GM21576 (cell line): ENCODE results near the gene HS1BP3.

Experiments used
- ATAC-seq: cut with Tn5 transposase; IDR thresholded peaks from one replicate; pipeline ENCODE4 v1.9.1; 2021; ENCODE audit warnings: mild to moderate bottlenecking, moderate library complexity; ENCODE audit not compliant: unreplicated experiment

HS1BP3 gene

DNA sequence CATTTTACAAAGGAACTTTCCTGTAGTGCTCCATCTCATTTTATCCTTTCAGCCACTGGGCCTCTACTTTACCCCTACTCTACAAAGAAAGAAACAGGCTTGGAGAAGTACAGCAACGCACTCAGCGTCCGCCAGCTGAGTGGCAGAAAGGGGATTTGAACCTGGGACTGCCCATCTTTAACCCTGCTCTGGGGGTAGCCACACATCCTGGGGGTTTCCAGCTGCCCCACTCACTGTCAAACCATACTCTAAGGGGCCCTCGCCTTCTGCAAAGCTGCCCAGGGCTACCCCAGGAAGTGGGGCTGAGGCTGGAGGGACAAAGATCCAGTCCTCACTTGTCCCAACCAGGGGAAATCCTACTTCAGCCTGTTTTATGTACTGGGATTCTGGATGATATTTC lies 17.9 kb downstream of the HS1BP3 start:
- no peak for ATAC-seq

DNA sequence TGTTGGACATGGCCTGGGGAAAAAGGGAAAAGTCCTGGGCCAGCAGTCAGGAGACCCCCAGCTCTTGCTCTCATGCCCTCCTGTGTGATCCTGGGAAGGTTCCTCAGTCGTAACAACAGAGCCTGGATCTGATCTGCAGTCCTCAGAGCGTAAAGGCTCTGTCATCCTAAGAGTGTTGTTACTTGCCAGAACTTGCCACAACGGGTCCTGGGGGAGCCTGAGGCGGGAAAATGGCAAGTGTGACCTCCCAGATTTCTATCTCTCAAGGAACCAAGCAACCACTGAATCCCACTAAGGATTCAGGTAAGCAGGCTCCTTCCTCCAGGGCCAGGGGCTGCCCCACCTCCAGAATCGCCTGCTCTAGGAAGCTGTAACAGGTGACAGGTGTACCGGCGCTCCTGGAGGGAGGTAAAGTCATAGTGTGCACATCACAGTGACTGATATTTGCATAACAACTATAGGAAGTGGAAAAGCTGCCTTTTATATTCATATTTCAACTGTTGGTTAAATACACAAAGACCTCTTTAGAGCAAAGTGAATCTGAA lies 18.4 kb downstream of the HS1BP3 start:
- no peak for ATAC-seq

DNA sequence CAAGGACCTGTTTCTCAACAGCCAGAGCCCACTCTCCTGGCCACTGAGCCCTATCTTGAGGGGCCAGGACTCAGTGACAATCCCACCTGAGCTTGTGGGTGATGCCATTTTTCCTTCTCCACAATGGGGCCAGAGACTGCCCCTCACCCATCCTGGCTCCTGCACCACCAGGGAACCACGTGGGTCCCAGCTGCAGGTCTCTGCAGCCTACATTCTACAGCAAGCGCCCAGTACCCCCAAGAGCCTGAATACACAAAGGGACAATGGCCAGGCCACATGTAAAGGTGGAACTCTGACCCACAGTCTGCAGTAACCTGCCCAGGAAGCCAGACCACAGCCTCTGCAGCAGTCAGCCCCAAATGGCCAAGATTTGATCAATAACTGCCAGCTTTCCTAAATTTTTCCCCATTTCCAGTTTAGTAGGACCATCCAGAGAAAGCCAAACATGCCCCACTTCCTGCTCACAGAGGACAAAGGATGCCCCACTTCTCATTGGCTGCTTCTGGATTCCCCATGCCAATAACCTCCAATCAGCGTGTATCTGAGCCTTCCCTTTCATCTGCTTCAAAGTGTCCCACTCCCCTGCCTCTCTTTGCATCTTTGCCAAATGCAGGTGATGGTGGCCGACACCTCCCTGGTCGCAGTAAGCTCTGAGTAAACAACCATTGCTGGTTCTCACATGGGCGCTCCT lies 19.1 kb downstream of the HS1BP3 start:
- ATAC-seq: no peak

DNA sequence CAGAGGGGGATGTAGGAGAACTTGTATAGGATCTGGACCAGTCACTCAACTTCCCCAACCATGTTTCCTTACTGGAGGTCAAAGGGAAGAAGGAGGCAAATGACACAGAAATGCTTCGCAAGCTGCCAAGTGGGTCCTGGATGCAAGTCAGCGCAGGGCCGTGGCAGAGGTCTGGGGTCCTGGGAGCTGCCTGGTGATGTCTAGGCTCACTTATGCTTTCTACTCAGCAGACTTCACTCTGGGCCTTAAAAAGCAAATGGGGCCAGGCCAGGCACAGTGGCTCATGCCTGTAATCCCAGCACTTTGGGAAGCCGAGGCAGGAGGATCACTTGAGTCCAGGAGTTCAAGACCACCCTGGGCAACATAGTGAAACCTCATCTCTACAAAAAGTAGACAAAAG lies 19.9 kb downstream of the HS1BP3 start:
- no peak for ATAC-seq

DNA sequence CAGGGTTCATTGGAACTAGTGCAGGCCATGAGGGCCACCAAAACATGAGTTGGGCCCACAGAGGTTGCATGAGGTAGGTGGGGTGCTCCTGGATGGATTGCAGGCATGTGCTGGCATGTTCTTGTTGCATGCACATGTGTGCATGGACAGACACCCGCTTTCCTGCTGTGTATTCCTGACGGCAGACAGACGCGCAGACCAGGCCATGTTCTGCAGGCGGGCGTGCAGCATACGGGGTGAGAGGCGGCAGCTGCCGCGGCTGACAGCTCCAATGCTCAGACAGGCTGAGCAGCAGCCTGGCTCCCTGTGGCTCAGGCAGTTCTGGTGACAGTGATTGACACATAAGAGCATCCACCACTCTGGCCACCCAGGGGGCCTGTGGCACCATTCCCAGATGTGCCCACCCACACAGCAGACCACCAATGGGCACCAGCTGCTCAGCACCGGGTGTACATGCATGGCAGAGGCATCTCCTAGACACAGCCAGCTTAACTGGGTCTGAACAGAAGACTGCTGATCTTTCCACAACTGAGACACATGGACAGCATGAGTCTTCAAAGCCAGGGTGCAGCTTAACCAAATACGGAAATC lies 21.2 kb downstream of the HS1BP3 start:
- ATAC-seq: no peak

DNA sequence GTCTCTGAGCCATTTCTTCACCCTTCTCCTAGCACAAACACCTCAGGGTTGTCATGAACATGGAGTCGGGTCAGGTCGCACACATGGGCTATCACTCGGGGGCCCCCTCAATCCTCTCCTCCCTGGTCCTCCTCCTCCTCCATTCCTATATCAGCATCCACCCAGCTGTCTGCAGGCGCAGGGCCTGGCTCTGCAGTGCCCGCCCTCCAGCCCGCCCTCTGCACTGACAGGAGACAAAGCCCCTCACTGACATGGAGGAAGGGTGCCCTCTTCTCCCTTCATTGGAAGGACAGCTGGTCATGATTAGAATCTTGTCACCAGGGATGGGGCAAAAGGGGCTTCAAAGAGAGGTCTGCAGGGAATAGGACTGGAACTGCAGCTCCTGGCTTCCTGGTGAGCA lies 21.7 kb downstream of the HS1BP3 start:
- ATAC-seq: no peak

DNA sequence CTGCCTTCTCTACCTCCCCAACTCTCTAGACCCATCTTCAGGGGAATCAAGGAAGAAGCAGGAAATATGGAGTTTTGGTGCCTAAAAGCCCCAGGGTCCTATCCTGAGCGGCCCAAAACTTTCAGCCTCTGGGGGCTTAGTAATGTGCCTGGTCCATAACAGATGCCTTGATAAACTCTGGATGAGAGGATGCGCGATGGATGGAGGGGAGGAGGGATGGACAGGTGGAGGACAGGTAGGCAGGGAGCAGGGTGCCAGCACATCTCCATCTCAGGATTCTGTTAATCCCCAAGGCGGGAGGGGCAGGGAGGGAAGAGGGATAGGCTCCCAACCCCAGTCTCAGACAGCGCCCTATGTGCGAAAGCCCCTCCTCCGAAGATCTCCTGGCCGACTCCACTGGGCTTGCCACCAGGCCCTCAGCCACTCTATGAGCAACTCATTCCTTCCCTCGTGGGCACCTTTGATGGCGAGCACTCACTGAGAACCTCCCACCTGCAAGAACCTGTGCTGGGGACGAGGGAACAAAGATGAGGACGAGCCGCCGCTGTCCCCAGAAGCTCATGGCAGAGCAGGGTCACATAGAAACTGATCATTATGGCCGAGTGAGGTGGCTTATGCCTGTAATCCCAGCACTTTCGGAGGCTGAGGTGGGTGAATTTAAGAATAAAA lies 23.1 kb downstream of the HS1BP3 start:
- no peak for ATAC-seq

DNA sequence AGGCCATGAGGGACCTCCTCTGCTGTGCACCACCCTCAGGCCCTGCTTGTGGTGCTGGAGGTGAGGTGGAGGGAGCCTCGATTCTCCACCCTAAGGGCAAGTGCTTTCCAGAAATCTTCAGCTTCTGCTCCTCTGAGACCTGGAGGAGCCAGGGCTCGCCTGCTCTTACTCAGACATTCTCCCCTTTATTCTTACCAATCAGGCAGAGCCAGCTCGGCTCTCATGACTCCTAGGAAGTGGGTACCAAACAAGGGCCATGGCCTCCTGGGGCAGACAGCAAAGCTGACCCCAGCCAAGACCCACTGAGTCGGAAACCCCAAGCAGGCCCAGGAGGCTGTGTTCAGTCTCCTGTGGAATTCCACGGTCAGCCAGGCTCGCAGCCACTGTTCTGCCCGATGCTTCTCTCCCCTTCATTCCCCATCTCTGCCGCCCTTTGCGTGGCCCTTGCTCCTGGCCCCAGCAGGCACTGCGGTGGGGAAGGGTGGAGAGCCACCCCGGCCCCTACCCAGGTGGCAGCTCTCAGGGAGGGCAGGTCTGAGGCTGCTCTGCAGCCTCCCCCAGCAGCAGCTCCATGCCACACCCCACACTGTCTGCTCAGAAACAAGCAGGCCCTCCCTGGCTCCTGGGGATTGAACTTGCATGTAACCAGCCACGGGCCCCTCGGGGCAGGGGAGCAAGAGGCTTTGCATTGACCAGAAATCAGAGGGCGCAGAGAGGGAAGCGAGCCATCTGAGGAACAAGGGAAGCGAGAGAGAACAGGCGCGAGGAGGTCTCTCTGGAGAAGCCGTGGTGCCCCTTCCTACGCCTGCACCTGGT lies 24.0 kb downstream of the HS1BP3 start:
- no peak for ATAC-seq

DNA sequence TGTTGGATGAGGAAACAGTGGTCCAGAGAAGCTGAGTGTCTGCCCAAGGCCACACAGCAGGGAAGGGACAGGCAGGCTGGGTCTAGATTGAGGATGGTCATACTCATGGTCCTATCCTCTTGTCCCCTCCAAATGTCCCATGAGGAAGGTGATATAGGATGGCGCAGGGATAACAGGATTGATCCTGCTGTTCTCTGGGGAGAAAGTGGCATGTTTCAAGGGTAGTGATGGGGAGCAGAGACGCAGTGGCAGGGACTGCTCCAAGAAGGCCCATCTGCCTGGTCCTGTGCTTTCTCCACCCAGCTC lies 24.6 kb downstream of the HS1BP3 start:
- no peak for ATAC-seq

DNA sequence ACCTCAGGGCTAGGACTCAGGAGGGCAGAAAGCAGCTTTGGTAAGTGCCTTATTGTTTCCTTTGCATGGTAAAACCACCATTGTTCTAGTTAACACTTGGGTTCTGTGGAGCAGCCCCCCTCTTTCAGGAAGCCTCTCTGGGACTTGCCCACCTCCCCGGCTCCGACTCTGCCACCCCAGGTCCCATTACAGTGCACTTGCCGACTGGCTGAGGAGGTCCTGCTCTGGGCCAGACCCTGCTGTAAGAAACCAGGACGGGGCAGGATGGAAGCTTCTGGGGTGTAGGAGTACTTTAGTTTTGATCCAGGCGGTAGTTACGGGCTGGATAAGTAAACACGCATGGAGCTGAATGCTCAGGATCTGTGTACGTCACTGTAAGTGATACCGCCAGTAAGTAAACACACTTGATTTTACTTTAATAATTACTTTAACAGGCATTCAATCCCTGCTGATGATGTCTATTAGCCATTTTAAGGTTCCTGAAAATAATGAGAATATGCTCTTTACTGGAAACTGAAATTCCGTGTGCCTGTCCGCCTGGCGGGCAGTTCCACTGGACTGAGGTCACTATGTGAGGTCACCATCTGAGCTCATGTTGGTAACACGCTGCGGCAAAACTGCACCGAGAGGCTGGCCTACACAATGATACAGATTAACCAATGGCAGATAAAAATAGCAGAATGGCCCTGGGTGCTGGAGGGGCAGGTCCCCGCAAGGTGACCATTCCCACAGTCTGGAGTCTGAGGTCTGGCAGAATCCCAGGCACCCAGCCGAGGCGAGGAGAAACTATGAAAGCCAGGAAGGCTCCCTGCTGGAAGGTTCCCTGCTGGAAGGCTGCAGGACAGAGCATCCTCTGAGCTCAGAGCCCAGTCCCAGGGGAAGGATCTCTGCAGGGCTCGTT lies 25.2 kb downstream of the HS1BP3 start:
- no peak for ATAC-seq

DNA sequence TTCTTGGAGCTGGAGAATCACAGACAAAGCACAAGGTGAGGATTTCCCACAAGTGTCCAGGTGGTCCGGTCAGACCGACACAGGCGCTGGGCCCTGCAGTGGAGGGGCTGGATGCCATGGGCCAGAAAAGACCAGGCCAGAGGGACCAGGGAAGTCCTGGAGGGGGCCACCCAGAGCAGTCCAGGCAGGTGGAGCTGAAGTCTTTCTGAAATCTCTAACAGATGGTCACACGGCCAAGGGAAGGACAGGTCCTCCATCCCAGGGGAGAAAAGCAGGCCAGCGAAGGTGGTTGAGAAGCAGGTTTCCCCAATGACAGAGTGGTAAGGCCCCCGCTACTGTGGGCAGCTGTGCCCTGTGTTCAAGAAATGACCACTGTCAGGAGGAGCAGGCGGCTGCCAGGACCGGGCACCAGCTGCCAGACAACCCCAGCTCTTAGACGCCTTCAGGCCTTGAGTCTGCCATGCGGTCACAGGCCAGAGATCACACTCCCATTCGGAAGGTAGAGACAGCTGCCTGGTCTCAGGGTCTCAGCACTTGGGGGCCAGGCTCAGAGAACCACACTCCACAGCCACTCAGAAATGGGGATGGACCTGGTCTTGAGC lies 25.9 kb downstream of the HS1BP3 start:
- ATAC-seq: no peak

DNA sequence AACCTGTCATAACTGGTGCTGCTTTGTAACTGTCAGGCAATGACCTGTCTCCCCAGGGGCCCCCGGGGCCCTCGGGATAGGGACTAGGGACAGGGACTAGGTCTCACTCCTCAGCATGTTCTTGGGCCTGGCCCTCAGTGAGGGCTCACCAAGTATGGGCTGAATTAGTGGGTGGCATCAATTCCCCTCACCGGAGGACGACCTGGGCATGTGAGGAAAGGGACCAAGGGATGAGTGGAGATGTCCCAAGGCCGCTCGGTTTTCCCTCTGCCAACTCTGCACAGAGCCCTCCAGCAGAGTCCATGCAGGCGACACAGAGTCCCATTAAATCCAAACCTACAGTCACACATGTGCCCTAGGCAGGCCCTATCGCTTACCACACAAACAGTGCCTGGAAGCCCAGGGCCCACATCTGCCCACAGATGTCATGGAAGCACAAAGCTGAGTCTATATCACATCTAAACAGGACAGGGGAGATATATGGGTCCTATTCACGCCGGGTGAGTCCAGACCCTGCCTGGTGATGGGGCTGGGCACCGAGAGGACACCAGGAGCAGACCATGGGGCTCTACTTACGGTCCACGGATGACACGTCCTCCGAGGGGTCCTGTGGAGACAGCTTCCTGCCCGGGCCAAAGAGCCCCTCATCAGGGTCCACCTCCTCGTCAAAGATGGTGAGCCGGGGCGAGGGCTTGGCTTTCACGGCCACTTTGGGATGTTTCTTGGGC lies 26.6 kb downstream of the HS1BP3 start:
- ATAC-seq: no peak

DNA sequence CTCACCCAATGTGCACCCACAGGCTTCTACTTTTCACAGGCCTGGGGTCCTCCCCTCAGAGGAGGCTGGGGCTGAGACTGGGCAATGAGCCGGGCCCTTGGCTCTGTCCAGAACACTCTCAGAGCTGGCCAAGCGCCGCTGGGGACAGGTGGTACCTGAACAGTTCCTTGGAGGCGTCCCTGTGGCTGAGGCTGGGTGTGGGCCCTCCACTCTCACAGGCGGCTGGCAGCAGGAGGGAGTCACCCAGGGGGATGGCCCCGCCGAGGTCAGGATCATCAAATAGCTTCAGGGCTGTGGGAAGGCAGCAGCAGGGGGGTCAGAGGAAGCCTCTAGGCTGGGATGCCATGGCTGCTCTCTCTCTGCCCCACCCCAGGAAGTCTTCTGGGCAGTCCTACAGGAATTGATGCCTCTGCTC lies 27.1 kb downstream of the HS1BP3 start:
- ATAC-seq: no peak

DNA sequence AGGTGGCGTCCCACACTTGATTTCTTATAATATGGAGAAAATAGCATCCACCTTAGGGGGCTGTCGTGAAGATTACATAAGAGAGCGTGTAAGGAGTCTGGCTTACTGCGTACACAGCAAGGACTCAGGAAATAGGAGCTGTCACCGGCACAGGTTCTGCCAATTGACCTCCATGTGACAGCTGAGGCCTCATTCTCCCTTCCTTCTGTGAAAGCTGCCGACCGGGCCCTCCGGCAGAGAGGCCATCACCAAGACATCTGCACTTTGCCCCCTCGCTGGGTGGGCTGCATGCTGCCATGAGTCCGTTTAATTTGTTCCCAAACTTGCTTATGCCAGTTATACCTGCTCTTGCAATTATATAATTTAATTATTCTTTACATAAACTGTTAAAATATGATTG lies 27.7 kb downstream of the HS1BP3 start:
- no peak for ATAC-seq

DNA sequence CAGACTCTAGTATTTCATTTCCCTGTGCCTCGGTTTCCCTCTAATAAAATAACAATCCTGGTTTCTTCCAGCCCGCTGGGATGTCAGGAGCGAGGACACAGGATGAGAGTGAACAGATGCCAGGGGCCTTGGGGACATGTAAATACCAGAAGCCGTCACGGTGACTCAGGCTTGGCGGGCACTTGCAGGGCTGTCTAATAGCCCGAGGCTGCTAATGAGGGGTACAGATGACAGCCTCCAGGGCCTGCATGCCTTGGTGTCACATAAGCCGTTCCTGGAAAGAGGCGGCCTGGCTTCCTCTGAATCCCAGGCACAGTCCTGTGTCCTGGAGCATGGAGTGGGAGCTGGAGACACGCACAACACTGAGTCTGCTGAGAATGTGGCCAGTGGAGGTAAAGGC lies 28.2 kb downstream of the HS1BP3 start:
- ATAC-seq: no peak

DNA sequence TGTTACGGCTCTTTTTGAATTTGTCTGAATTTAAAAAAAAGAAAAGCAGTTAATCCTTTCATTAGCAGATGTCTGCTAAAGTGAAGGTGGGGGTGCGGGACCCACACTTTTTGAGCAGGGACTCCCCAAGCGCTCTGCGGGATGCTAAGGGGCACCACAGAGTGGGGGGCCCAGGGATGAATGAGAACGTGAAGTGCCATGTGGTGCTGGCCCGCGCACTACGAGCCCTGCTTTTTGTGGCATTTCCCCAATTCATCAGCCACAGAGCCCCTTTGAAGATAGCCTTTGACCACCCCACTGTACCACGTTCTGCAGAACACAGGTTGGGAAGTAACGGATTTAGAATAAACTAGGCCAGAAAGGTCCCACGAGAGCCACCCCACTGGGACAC lies 28.6 kb downstream of the HS1BP3 start:
- ATAC-seq: no peak

DNA sequence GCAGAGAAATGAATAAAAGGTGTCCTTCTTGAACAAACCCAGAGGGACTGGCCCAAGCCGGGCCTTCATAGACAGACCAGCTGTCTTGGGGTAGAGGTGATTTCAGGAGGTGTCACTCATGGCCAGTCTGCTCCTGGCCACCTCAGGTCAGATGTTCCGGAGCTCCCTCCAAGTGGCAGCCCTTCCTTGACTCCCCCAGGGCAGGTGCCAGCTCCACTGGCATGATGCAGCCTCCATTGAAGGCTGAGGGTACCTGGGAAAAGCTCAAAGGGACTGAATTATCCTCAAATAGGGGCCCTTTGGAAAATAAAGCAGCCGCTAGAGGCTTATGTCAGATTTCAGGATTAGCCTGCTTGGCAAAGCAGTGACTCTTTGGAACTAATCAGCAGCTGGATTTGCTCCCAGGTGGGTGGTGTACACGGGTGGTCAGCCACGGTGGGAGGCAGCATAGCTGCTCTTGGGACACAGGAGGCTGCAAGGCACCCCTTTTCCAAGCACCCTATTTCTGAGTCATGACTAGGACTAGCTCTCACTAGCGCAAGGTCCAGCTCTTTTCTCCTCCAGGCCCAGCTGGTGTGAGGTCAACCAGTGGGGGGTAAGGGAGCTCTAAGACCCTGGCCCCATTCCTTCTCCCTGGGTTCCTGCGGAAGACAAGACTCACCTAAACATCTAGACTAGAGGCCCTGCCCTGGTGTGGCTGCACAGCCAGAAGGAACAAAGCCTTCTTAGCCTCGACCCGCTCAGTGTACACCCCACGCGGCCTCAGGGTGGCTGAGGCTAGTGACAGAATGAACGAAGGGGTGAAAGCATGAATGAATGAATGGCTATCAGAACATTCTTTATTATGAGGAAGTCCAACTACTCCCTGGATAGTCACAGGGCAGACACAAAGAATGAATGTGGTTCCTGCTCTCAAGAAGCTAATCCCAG lies 29.3 kb downstream of the HS1BP3 start:
- ATAC-seq: no peak

DNA sequence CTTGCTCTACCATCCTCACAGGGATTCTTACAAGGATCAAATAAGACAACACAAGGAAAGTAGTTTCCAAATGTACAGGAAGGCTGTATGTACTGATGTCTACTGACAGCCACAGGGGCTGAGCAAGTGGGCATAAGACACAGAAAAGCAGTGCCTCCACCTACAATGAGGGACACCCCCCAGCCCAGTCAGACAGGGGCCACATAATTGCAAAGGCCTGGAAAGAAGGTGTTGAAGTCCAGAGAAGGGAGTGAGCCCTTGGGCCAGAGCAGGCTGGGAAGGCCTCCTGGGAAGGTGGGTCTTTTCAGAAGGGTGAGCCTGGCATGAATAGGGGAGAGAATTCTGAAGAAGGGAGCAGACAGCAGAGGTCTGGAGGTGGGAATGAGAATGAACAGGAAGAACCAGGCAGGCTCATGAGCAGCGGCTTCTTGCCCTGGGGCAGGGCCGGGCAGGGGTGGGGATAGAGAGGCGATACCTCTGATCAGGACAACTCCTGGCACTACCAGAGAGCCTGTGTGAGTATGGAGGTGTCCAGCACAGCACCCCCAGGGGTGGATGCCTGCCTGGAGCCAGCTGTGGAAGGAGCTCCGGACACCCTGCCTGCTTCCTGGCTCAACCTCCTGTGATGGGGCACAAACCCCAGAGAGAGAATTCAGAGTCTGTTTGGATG lies 30.1 kb downstream of the HS1BP3 start:
- ATAC-seq: no peak
